SK-N-SH (cell line): ENCODE measurements around the gene RPS5. TPM values are rescaled to one million over a fixed set of nuclear protein-coding genes. Genes with fewer than 3 reads are reported as not detected.

Experiments
- CTCF ChIA-PET: fragments of 300-600, 350-600 bp; formaldehyde crosslinking; extraction: SDS; loops from one replicate; lab custom pipeline; 2021; lab: Yijun Ruan, JAX
- POLR2A ChIA-PET: fragments of 350-600 bp; sonication (Branson Sonifier 250); formaldehyde crosslinking; extraction: SDS; loops from one replicate; lab custom pipeline; 2020; ENCODE audit warnings: antibody characterized with exemption, inconsistent platforms; lab: Yijun Ruan, JAX
- DNase-seq: peaks from one replicate; pipeline ENCODE4 v3.0.0; 2012
- H2AFZ ChIP-seq: fragments of 200-600 bp; sonication (generic); 2 replicates; pipeline ENCODE4 v1.8.1; 2016; ENCODE audit warnings: antibody characterized with exemption, mild to moderate bottlenecking, low read depth
- H3F3A ChIP-seq: fragments of 200-600 bp; sonication (generic); replicated peaks from 2 replicates; pipeline ENCODE3; 2016; ENCODE audit warnings: antibody characterized with exemption, mild to moderate bottlenecking; ENCODE audit not compliant: insufficient read depth
- H3K27ac ChIP-seq, 2 experiments: fragments of 200-500 bp in 1 of 2; fragments of 200-600 bp in 1 of 2; sonication (Bioruptor generic) in 1 of 2; sonication (generic), shearing (Covaris generic) in 1 of 2; 2 replicates each; pipeline versions ENCODE4 v1.5.1 to v1.6.1; 2014 to 2016; ENCODE audit warnings: low read depth in 2 of 2, inconsistent platforms in 1 of 2, low read length in 1 of 2, mild to moderate bottlenecking in 1 of 2, mixed read lengths in 1 of 2
- H3K27me3 ChIP-seq: fragments of 200-600 bp; sonication (generic), shearing (Covaris generic); 2 replicates; pipeline ENCODE4 v1.6.1; 2016; ENCODE audit warnings: mixed run types; ENCODE audit not compliant: insufficient read depth
- H3K36me3 ChIP-seq, 2 experiments: fragments of 200-500 bp in 1 of 2; fragments of 200-600 bp in 1 of 2; sonication (Bioruptor generic) in 1 of 2; sonication (generic) in 1 of 2; replicated peaks in 1 of 2; 2 replicates each; pipeline versions ENCODE3 to v1.5.1; 2014 to 2016; ENCODE audit warnings: low read length in 1 of 2, mild to moderate bottlenecking in 1 of 2; ENCODE audit not compliant: insufficient read depth in 2 of 2, control insufficient read depth in 1 of 2
- H3K4me1 ChIP-seq, 2 experiments: fragments of 200-500 bp in 1 of 2; fragments of 200-600 bp in 1 of 2; sonication (Bioruptor generic) in 1 of 2; sonication (generic), shearing (Covaris generic) in 1 of 2; 2 replicates each; pipeline versions ENCODE4 v1.5.1 to v1.6.1; 2014 to 2016; ENCODE audit warnings: low read depth in 1 of 2, low read length in 1 of 2, mixed run types in 1 of 2; ENCODE audit not compliant: insufficient read depth in 2 of 2, control insufficient read depth in 1 of 2
- H3K4me2 ChIP-seq: fragments of 200-600 bp; sonication (generic), shearing (Covaris generic); 2 replicates; pipeline ENCODE4 v1.6.1; 2017; ENCODE audit warnings: mixed run types
- H3K4me3 ChIP-seq, 2 experiments: fragments of 200-500 bp in 1 of 2; fragments of 200-600 bp in 1 of 2; sonication (Bioruptor generic) in 1 of 2; sonication (generic), shearing (Covaris generic) in 1 of 2; 2 replicates each; pipeline versions ENCODE4 v1.5.1 to v1.8.1; 2014 to 2016; ENCODE audit warnings: low read depth in 2 of 2, inconsistent platforms in 1 of 2, low read length in 1 of 2, mild to moderate bottlenecking in 1 of 2, mixed read lengths in 1 of 2, moderate library complexity in 1 of 2
- H3K79me2 ChIP-seq: fragments of 200-600 bp; sonication (generic); 2 replicates; pipeline ENCODE4 v1.8.1; 2017; ENCODE audit warnings: mild to moderate bottlenecking; ENCODE audit not compliant: insufficient read depth
- H3K9ac ChIP-seq: fragments of 200-600 bp; sonication (generic); 2 replicates; pipeline ENCODE4 v1.6.1; 2017; ENCODE audit warnings: mixed run types
- H3K9me2 ChIP-seq: fragments of 200-600 bp; sonication (generic); 2 replicates; pipeline ENCODE4 v1.6.1; 2017; ENCODE audit warnings: mixed run types
- H3K9me3 ChIP-seq: fragments of 200-600 bp; sonication (generic); 2 replicates; pipeline ENCODE4 v1.6.1; 2017; ENCODE audit warnings: mixed run types, mild to moderate bottlenecking, moderate library complexity
- H4K20me1 ChIP-seq: fragments of 200-600 bp; sonication (generic); 2 replicates; pipeline ENCODE4 v1.6.1; 2017; ENCODE audit warnings: mild to moderate bottlenecking, mixed run types; ENCODE audit not compliant: insufficient read depth
- CHD2 ChIP-seq: fragments of 150-350 bp; IDR thresholded peaks from 2 replicates; pipeline ENCODE4 v1.6.1; 2018; ENCODE audit warnings: low read length; ENCODE audit not compliant: partially characterized antibody
- CTCF ChIP-seq: fragments of 200-600 bp; sonication (generic); IDR thresholded peaks from 2 replicates; pipeline ENCODE4 v1.6.1; 2017; ENCODE audit warnings: antibody characterized with exemption, mild to moderate bottlenecking, moderate library complexity
- EP300 ChIP-seq, 2 experiments: IDR thresholded peaks; 2 replicates each; pipeline versions ENCODE4 v1.4.0 to v1.6.1; 2012; ENCODE audit warnings: borderline replicate concordance in 1 of 2, low read depth in 1 of 2, low read length in 1 of 2
- EZH2phosphoT487 ChIP-seq: fragments of 200-600 bp; sonication (generic); IDR thresholded peaks from 2 replicates; pipeline ENCODE4 v1.6.1; 2017; ENCODE audit warnings: low read depth, mixed run types, mild to moderate bottlenecking, antibody characterized with exemption, moderate library complexity, borderline replicate concordance
- FOSL2 ChIP-seq: IDR thresholded peaks from 2 replicates; pipeline ENCODE4 v1.4.0; 2012; ENCODE audit warnings: low read depth, mild to moderate bottlenecking, moderate library complexity, borderline replicate concordance
- FOXM1 ChIP-seq: IDR thresholded peaks from 2 replicates; pipeline ENCODE4 v1.4.0; 2012; ENCODE audit warnings: low read depth, mild to moderate bottlenecking
- JUND ChIP-seq: IDR thresholded peaks from 2 replicates; pipeline ENCODE4 v1.4.0; 2012
- MEF2A ChIP-seq: IDR thresholded peaks from 2 replicates; pipeline ENCODE4 v1.4.0; 2012; ENCODE audit warnings: low read depth, borderline replicate concordance
- MXI1 ChIP-seq: IDR thresholded peaks from 2 replicates; pipeline ENCODE4 v1.6.1; 2012; ENCODE audit warnings: mild to moderate bottlenecking, low read depth, low read length, improper control_type of control experiment
- NFIC ChIP-seq: IDR thresholded peaks from 2 replicates; pipeline ENCODE4 v1.4.0; 2012; ENCODE audit warnings: borderline replicate concordance
- RCOR1 ChIP-seq: fragments of 150-350 bp; IDR thresholded peaks from 2 replicates; pipeline ENCODE4 v1.6.1; 2017; ENCODE audit warnings: antibody characterized with exemption, low read length
- RFX5 ChIP-seq: IDR thresholded peaks from 2 replicates; pipeline ENCODE4 v1.6.1; 2012; ENCODE audit warnings: mild to moderate bottlenecking, improper control_type of control experiment, low read length
- RXRA ChIP-seq: IDR thresholded peaks from 2 replicates; pipeline ENCODE4 v1.4.0; 2012; ENCODE audit warnings: low read depth, mild to moderate bottlenecking, borderline replicate concordance
- USF2 ChIP-seq: fragments of 150-350 bp; IDR thresholded peaks from 2 replicates; pipeline ENCODE4 v1.6.1; 2017; ENCODE audit warnings: antibody characterized with exemption, low read length, low read depth, borderline replicate concordance
- WGBS: methylation state at CpG from one replicate; pipeline ENCODE4 v1.1.6; 2017; ENCODE audit warnings: low lambda C conversion rate; 5-methylcytosine and 5-hydroxymethylcytosine counted together
- polyA plus RNA-seq, 3 experiments: library from polyadenylated mRNA; depleted of rRNA; stranded (reverse); fragments of >200 nt; gene quantifications; 2 replicates each; pipeline ENCODE4 v1.2.3, GENCODE V29; 2012
- TF ChIP-seq, protein P1 (sequence below): IDR thresholded peaks from 2 replicates; pipeline ENCODE4 v1.6.1; 2012; ENCODE audit warnings: mild to moderate bottlenecking, low read depth, low read length, moderate library complexity
- TF ChIP-seq, protein P2 (sequence below): IDR thresholded peaks from 2 replicates; pipeline ENCODE4 v1.4.0; 2012; ENCODE audit warnings: low read depth

RPS5 gene
- polyA plus RNA-seq, 1 of the 3 experiments (the other 2 are of a cell fraction): 4,334 TPM

GRCh38 chr19:58381460-58382212 lies 5.4 kb upstream of the RPS5 start (continued):
- no peak for TF ChIP-seq USF2
- TF ChIP-seq RFX5: no peak
- no peak for TF ChIP-seq CHD2
- TF ChIP-seq MXI1: no peak
- TF ChIP-seq EP300 (IDR thresholded peaks at IDR 0.05; ENCODE audit: borderline replicate concordance in 1 of 2, low read depth in 1 of 2, low read length in 1 of 2): no peak
- no peak for TF ChIP-seq NFIC
- TF ChIP-seq, protein P1, sequence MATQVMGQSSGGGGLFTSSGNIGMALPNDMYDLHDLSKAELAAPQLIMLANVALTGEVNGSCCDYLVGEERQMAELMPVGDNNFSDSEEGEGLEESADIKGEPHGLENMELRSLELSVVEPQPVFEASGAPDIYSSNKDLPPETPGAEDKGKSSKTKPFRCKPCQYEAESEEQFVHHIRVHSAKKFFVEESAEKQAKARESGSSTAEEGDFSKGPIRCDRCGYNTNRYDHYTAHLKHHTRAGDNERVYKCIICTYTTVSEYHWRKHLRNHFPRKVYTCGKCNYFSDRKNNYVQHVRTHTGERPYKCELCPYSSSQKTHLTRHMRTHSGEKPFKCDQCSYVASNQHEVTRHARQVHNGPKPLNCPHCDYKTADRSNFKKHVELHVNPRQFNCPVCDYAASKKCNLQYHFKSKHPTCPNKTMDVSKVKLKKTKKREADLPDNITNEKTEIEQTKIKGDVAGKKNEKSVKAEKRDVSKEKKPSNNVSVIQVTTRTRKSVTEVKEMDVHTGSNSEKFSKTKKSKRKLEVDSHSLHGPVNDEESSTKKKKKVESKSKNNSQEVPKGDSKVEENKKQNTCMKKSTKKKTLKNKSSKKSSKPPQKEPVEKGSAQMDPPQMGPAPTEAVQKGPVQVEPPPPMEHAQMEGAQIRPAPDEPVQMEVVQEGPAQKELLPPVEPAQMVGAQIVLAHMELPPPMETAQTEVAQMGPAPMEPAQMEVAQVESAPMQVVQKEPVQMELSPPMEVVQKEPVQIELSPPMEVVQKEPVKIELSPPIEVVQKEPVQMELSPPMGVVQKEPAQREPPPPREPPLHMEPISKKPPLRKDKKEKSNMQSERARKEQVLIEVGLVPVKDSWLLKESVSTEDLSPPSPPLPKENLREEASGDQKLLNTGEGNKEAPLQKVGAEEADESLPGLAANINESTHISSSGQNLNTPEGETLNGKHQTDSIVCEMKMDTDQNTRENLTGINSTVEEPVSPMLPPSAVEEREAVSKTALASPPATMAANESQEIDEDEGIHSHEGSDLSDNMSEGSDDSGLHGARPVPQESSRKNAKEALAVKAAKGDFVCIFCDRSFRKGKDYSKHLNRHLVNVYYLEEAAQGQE: no peak

GRCh38 chr19:58382997-58383603 lies 4.0 kb upstream of the RPS5 start:
- Histone ChIP-seq H3K9me2 (no peaks in the 10 kb centered on the region), H3K4me1 (peaks cover 13 to 35% of the 10 kb centered on the region in 2 experiments; a peak in 3 of 4 replicates), H3K36me3 (peaks cover under 1 to 1% of the 10 kb centered on the region in 2 experiments), H3K4me2 (no peak overlapping the region), H3K4me3 (no peak overlapping the region), H3K79me2 (peaks cover 42% of the 10 kb centered on the region), H3K9me3 (no peaks in the 10 kb centered on the region), H3K9ac (no peak overlapping the region), H3F3A (peaks cover 12% of the 10 kb centered on the region), H4K20me1 (peaks cover 3% of the 10 kb centered on the region; the same call in 1 of the 2 replicates), H3K27ac (no peak overlapping the region), H2AFZ (no peak overlapping the region), H3K27me3 (no peaks in the 10 kb centered on the region)
- 92% methylated on average over 4 of the region's 6 CpGs for WGBS
- POLR2A ChIA-PET: no interaction called here
- DNase-seq: no peak
- CTCF ChIA-PET: no interaction called here
- TF ChIP-seq EZH2phosphoT487 (no peak), USF2 (no peak), RXRA (no peak), RCOR1 (no peak), JUND (no peak), FOSL2 (no peak), CTCF (no peak), FOXM1 (no peak), MEF2A (no peak)
- TF ChIP-seq, protein P2, sequence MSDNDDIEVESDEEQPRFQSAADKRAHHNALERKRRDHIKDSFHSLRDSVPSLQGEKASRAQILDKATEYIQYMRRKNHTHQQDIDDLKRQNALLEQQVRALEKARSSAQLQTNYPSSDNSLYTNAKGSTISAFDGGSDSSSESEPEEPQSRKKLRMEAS: no peak
- TF ChIP-seq, protein P1: no peak
